Stimulated activated naive CD8-positive, alpha-beta T cell treated with anti-CD3 and anti-CD28 coated beads, Interleukin-15, amount 100 ng/mL, for 72 hours (primary cell): ENCODE measurements around the gene AFTPH.

Experiments used
- ATAC-seq: fragments of 150-1000 bp; cut with Tn5 transposase; 2 replicates; pipeline ENCODE4 v1.10.0; 2021; ENCODE audit warnings: mild to moderate bottlenecking, moderate library complexity
- DNase-seq, 2 donors: peaks; one replicate each; pipeline ENCODE4 v3.0.0; 2021 to 2022
- H3K27ac Mint-ChIP-seq, 2 donors: one replicate each; pipeline ENCODE4 v1.8.0; 2022; ENCODE audit warnings: mild to moderate bottlenecking in 2 of 2, mixed read lengths in 2 of 2, moderate library complexity in 2 of 2
- H3K27me3 Mint-ChIP-seq: one replicate; pipeline ENCODE4 v1.8.0; 2022; ENCODE audit warnings: mixed read lengths
- H3K4me1 Mint-ChIP-seq: one replicate; pipeline ENCODE4 v1.8.0; 2022; ENCODE audit warnings: mild to moderate bottlenecking, mixed read lengths
- H3K4me3 Mint-ChIP-seq, 2 donors: one replicate each; pipeline ENCODE4 v1.8.0; 2022; ENCODE audit warnings: mild to moderate bottlenecking in 2 of 2, mixed read lengths in 2 of 2, moderate library complexity in 1 of 2
- H3K9me3 Mint-ChIP-seq, 2 donors: one replicate each; pipeline ENCODE4 v1.8.0; 2022; ENCODE audit warnings: mixed read lengths in 2 of 2

Gene AFTPH

GRCh38 chr2:64586054-64586453 is 61.9 kb downstream of the AFTPH start:
- ATAC-seq (no peak), DNase-seq (no peak)
- Mint-ChIP-seq H3K4me1 (peaks cover 11% of the 10 kb centered on the region), H3K27me3 (no peaks in the 10 kb centered on the region), H3K4me3 (no peak overlapping the region), H3K27ac (no peak overlapping the region), H3K9me3 (no peaks in the 10 kb centered on the region)

DNA sequence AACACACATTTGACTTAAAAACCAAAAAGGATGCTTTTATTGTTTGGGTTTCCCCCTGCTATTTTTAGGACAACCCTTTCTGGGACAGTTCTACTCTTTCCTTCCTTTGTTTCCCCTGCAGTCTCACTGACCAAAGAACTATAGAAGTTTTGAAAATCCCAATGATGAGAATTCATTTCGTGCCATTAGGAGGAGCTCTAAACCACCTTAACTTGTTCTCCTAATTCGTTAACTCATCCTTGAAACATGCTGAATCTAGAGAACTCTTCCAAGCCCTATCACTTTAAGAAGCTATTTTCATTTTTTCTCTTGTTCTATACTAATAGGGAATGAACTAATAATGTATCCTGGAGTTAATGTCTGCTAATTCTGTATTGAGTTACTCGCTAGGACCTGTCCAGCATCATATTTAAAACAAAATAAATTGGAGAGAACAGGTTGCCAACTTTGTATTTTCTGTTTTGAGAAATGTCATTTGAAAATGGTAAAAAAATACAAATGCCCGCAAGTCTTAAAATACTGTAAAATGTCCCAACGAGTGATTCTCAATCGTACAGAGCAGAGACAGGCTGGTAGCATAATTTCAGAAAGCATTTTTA is 62.9 kb downstream of the AFTPH start:
- H3K4me1 Mint-ChIP-seq: peaks cover 20% of the 10 kb centered on the region
- ATAC-seq (no peak), DNase-seq (no peak)
- H3K4me3 Mint-ChIP-seq: no peak overlapping the region
- no peaks in the 10 kb centered on the region for H3K27me3 Mint-ChIP-seq
- H3K9me3 Mint-ChIP-seq: no peaks in the 10 kb centered on the region
- no peak overlapping the region for H3K27ac Mint-ChIP-seq

DNA sequence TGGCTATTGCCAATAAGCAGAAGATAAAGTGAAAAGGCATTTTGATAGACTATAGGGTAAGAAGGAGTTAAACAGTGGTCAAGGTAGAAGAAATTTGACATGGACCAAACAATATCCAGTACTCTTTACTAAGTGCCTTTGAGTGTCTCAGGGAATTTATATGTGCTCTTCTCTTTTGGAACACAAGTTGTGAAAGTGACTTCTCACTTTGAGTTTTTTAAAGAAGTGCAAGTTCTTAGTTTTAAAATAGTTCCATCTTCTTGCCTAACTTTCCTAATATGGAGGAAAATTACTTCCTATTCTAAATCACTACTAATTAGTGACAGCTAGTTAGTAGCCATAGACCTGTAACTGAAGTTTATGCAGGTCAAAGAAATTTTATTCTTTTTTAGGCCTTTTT is 63.4 kb downstream of the AFTPH start:
- Mint-ChIP-seq H3K27me3 (no peaks in the 10 kb centered on the region), H3K4me1 (peaks cover 24% of the 10 kb centered on the region), H3K4me3 (no peak overlapping the region), H3K9me3 (no peaks in the 10 kb centered on the region), H3K27ac (no peak overlapping the region)
- ATAC-seq (no peak), DNase-seq (no peak)

DNA sequence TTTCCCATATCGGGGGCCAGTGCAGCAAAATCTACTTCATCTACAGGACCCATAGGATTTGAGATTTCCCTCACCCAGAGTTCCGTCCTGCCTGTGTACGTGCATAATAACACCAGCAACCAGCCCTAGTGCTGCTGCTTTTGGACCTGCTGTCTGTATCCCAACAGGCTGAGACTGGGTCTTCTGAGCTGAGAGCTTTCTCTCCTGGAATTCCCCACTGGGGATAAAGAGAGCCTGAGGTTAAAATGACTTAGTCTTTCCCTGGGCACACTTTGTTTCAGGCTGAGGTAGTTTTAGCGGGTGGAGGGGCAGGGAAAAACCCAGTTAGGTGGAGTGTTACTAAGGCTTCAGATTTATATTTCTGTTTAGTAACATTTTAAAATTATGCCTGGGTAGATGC is 67.1 kb downstream of the AFTPH start:
- ATAC-seq (peak; percentile 65), DNase-seq (peak in 1 of 2 donors; percentile 21)
- Mint-ChIP-seq H3K9me3 (no peaks in the 10 kb centered on the region), H3K4me1 (peaks cover 32% of the 10 kb centered on the region), H3K27me3 (no peaks in the 10 kb centered on the region), H3K4me3 (peak overlapping the region in 1 of 2 donors; percentile 23), H3K27ac (peak overlapping the region in 1 of 2 donors; percentile 59)

DNA sequence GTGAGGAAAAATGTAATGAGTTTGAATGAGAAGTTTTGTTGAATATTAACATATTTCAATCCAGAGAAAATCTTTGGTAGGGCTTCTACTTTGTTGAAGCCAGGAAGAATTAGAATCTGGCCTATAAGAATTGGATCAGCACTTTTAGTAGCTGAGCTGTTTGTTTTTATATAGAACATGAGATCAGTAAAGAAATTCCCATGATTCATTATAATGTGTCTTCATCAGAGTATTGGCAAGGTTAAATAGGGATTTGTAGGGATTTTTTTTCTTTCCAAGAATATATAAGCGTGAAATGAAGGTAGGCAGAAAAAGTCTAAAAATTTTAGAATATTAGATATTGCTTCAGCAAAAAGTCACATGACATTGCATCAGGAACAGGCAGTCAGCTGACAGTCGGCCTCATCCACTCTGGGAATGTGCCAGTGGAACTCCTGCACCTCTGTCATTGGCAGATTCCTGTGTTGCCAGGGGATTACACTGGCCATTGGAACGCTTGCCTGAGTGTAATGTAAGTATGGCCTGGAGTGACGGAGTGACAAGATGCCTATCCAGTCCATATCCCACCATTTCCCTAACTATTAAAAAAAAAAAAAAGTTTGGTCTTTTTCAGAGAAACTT is 69.0 kb downstream of the AFTPH start:
- H3K4me1 Mint-ChIP-seq: peaks cover 25% of the 10 kb centered on the region
- H3K4me3 Mint-ChIP-seq: no peak overlapping the region
- DNase-seq (no peak), ATAC-seq (no peak)
- H3K27me3 Mint-ChIP-seq: no peaks in the 10 kb centered on the region
- peak overlapping the region in 1 of 2 donors; percentile 28 for H3K27ac Mint-ChIP-seq
- H3K9me3 Mint-ChIP-seq: no peaks in the 10 kb centered on the region

DNA sequence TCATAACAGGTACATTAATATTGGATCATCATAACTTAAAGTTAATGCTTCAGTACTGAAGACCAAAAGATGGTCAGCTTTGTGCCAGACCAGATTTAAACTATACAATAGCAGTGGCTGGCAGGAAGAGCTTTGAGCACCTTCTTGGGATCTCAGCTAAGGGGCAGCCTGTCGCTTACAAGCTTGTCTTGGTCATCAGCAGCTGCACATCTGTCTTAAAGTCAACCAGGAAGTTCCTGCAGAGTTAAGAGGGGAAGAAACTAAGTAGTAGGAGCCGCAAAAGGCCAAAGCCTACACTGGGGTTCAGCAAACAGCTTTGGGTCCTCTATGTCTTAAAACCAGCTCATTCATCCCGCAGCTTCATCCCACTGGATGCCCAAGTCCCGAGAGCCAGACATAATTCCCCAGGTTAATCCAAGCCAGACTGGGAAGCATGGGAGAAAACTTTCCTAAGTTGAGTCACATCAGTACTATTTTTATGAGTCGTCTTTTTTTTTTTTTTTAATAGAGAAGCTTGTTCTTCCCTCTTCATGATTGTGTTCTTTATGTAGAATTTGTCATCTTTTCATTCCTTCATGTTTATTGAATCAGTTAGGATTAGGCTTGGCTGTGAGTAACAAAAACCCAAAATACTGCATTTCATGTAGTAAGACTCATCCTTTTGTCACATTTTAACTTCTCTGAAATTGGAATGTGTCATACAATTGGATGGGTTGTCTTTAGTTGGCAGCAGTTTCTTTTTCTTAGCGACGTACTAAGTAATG is 70.3 kb downstream of the AFTPH start:
- DNase-seq (no peak), ATAC-seq (no peak)
- Mint-ChIP-seq H3K27me3 (no peaks in the 10 kb centered on the region), H3K4me3 (no peak overlapping the region), H3K4me1 (peaks cover 25% of the 10 kb centered on the region), H3K9me3 (no peaks in the 10 kb centered on the region), H3K27ac (no peak overlapping the region)

DNA sequence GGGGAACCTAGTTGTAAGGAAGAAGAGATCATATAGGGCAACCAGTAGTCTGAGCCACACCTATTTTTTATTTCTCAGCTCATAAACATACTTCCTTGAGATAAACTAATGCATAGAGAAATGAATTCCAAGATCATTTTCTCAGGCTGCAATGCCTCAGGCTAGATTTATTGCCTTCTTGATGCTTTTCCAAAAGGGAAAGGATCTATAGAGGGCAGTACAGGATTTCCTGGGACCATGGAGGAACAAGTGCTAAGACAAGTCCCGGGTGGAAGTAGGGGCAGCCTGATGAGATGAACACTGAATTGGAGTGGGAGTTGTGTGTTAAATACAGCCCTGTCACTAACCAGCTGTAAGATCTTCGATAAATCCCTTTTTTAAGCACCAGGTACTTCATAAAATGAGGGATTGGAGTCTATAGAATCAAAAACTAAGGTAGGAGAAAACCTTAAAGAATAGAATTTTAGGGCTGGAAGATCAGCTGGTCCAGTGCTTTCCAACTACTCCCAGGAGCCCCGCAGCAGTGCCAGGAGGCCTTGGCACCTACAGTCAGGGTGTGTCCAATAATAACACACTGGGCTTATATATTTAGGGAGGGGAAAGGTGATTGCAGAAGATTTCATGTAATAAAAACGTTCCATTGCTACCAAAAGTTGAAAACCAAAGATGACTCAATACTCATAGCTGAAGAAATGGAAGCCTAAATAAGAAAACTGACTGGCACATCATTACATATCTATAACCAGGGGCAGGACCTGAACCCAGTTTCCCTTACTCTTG is 71.5 kb downstream of the AFTPH start:
- no peaks in the 10 kb centered on the region for H3K9me3 Mint-ChIP-seq
- H3K4me3 Mint-ChIP-seq: no peak overlapping the region
- ATAC-seq (no peak), DNase-seq (no peak)
- H3K4me1 Mint-ChIP-seq: peaks cover 30% of the 10 kb centered on the region
- H3K27ac Mint-ChIP-seq: no peak overlapping the region
- no peaks in the 10 kb centered on the region for H3K27me3 Mint-ChIP-seq

GRCh38 chr2:64598226-64598625 is 74.1 kb downstream of the AFTPH start:
- no peak overlapping the region for H3K27ac Mint-ChIP-seq
- no peaks in the 10 kb centered on the region for H3K27me3 Mint-ChIP-seq
- no peaks in the 10 kb centered on the region for H3K9me3 Mint-ChIP-seq
- DNase-seq (no peak), ATAC-seq (no peak)
- H3K4me1 Mint-ChIP-seq: peaks cover 12% of the 10 kb centered on the region
- no peak overlapping the region for H3K4me3 Mint-ChIP-seq

- no peak overlapping the region for H3K27ac Mint-ChIP-seq
Measured at GRCh38 chr2:64599469-64599868, 75.3 kb downstream of the AFTPH start.

DNA sequence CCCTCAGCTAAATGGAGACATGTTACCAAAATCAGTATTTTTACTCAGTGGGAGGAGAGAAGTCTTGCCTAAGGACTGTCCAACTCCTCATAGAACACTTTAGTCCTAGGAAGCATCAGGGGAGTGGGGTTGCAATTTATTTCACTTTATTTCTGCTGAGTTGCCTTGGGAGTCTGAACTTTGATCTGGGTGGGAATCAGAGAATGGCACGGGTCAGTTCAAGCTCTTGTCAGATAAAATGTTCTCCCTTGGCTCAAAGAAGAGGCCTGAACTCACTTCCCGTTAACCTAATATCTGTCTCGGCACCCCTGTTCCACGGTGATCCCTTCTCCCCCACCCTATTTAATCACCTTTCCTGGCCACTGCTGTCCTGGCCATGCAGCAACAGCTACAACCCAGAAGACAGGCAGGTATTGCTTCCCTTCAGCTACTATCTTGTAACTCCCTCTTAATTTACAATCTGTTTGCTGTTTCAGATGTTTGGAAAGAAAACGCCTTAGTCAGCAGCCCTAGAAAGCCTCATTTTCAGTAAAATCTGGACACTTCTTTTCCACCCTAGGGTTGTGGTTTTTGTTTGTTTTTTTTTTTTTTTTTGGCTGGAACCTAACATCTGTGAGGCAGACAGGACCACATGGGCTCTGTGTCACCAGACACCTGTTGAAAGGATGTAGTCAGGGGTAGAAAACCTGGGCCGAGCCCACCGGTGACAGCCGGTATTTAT is 77.1 kb downstream of the AFTPH start:
- no peak for ATAC-seq
- Mint-ChIP-seq H3K27me3 (peaks cover 7% of the 10 kb centered on the region), H3K27ac (no peak overlapping the region), H3K4me3 (no peak overlapping the region), H3K9me3 (peaks cover 11 to 13% of the 10 kb centered on the region in 2 donors), H3K4me1 (peaks cover 10% of the 10 kb centered on the region)
- no peak for DNase-seq

More at GRCh38 chr2:64599469-64599868, 75.3 kb downstream of the AFTPH start:
- Mint-ChIP-seq H3K4me1 (peaks cover 9% of the 10 kb centered on the region), H3K9me3 (peaks cover 6 to 9% of the 10 kb centered on the region in 2 donors), H3K27me3 (peaks cover 6% of the 10 kb centered on the region), H3K4me3 (no peak overlapping the region)
- ATAC-seq: peak; percentile 46
- DNase-seq: no peak

DNA sequence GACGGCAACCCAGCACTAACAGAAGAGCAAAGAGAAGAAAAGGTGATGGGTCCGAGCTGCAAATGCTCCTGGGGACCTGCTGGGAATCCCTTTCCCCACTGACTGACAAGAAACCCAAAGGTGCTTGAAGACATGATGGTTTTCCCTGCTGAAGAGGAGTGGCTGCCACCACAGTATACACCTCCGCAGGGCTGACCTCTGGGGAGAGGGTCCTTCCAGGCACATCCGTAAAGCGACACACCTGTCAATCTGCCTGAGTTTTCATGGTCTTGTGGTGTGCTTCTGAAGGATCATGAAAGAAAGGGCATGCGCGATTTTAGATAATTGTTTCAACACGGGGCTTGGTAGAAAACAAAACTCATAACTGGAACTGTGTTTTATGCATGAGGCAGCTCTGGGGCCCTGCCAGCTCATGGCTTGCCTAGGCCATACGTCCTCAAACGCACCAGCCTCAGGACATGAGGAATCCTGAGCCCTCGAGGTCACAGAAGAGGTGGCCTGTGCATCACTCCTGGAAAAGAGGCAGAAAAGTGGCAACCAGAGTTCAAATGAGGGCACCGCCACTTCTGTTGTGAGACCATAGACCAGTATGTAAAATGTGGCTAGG is 77.8 kb downstream of the AFTPH start:
- peaks cover 11 to 13% of the 10 kb centered on the region in 2 donors for H3K9me3 Mint-ChIP-seq
- H3K27ac Mint-ChIP-seq: no peak overlapping the region
- H3K4me1 Mint-ChIP-seq: peaks cover 17% of the 10 kb centered on the region
- H3K4me3 Mint-ChIP-seq: no peak overlapping the region
- DNase-seq: no peak
- ATAC-seq: no peak
- H3K27me3 Mint-ChIP-seq: peaks cover 7% of the 10 kb centered on the region

DNA sequence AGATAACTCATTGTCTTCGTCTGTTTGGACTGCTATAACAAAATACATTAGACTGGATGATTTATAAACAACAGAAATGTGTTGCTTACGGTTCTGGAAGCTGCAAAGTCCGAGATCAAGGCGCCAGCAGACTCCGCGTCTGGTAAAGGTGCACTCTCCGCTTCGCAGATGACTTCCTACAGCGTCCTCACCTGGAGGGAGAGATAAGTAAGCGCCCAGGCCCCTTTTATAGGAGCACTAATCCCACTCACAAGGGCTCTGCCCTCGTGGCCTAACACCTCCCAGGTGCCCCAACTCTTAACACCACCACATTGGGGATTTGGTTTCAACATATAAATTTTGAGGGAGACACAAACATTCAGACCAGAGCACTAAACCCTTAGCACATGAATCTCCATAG is 78.3 kb downstream of the AFTPH start:
- Mint-ChIP-seq H3K27ac (no peak overlapping the region), H3K9me3 (peaks cover 11 to 13% of the 10 kb centered on the region in 2 donors), H3K4me3 (no peak overlapping the region), H3K27me3 (peaks cover 7% of the 10 kb centered on the region), H3K4me1 (peaks cover 22% of the 10 kb centered on the region)
- DNase-seq: no peak
- no peak for ATAC-seq

- ATAC-seq (no peak), DNase-seq (no peak)
- H3K9me3 Mint-ChIP-seq: peaks cover 11 to 13% of the 10 kb centered on the region in 2 donors
- no peak overlapping the region for H3K27ac Mint-ChIP-seq
- peaks cover 7% of the 10 kb centered on the region for H3K27me3 Mint-ChIP-seq
- no peak overlapping the region for H3K4me3 Mint-ChIP-seq
- H3K4me1 Mint-ChIP-seq: peaks cover 38% of the 10 kb centered on the region
Measured at GRCh38 chr2:64604155-64604554, 80.0 kb downstream of the AFTPH start.

DNA sequence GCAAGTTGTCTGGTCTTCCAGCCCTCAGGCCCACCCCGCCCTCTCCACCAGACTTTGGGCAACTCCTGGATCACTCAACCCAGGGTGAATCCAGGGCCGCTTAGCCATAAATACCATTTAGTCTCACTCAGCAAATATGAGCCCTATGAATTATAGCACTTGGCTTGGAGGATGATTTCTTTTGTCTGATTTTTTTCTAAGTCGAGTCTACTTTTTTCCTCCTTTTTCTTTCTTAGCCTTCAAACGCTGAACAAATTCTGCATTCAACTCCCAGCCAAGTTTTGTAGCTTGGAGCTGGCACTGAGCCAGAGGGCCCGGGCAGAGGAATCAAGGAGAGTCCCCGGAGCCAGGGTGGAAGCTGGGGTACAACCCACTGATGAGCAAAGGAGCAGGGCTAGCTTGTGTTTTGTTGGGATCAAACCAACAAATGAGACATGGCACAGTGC is 80.9 kb downstream of the AFTPH start:
- peaks cover 39% of the 10 kb centered on the region for H3K4me1 Mint-ChIP-seq
- peaks cover 7% of the 10 kb centered on the region for H3K27me3 Mint-ChIP-seq
- ATAC-seq (no peak), DNase-seq (no peak)
- no peak overlapping the region for H3K27ac Mint-ChIP-seq
- H3K9me3 Mint-ChIP-seq: peaks cover 11 to 13% of the 10 kb centered on the region in 2 donors
- no peak overlapping the region for H3K4me3 Mint-ChIP-seq
